DMS153 treated with DMSO at 0.1 percent for 48 hours (cell line): ENCODE measurements around the gene TBL1XR1.

Source experiments
- DNase-seq: peaks from one replicate; lab custom pipeline; 2025; ENCODE audit not compliant: unreplicated experiment; lab: John Stamatoyannopoulos, UW

The TBL1XR1 gene

GRCh38 chr3:176969506-176969905, 227.8 kb downstream of the TBL1XR1 start:
- DNase-seq: no peak
